Kidney capillary endothelial cell (primary cell): ENCODE data around the gene SLN.

ENCODE experiments used
- DNase-seq: peaks from one replicate; pipeline ENCODE4 v3.0.0-alpha.2; 2018; ENCODE audit warnings: low spot score

Gene SLN

GRCh38 chr11:107683807-107684206 is 28.0 kb downstream of the SLN start:
- DNase-seq = no peak

GRCh38 chr11:107683061-107683460 is 28.8 kb downstream of the SLN start:
- DNase-seq = no peak

DNA sequence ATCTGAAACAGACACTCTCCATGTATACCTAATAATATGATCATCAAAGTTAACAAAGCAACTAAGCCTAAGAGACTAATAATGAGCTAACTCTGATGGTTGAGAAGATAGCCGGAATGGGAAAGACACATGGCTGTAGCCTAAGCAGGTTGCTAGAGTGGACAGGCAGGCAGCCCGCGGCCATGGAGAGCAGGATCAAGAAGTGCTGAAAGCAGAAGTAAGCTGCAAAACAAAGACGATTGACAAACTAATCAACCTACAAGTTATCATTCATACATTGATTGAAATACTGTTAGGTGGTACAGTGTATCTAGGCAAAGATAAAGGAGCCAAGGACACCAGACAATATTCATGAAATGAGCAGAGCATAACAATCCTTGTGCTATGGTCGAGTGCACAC is 29.3 kb downstream of the SLN start:
- DNase-seq = no peak

DNA sequence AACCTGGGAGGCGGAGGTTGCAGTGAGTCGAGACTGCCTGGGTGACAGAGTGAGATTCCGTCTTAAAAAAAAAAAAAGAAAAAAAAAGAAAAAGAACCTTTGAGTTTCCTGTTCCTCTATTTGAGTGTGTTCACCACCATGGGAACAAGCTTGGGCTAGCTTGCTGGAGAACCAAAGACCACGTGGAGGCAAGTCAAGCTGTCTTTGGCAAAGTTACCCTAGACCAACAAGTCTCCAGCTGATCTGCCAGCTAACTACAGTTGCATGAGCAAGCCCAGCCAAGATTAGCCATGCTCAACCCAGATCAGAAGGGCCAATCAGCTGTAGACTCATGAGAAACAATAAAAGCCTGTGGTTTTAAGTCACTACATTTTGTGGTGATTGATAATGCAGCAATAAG is 29.7 kb downstream of the SLN start:
- DNase-seq = no peak

GRCh38 chr11:107679255-107680024 is 32.4 kb downstream of the SLN start:
- DNase-seq = no peak

DNA sequence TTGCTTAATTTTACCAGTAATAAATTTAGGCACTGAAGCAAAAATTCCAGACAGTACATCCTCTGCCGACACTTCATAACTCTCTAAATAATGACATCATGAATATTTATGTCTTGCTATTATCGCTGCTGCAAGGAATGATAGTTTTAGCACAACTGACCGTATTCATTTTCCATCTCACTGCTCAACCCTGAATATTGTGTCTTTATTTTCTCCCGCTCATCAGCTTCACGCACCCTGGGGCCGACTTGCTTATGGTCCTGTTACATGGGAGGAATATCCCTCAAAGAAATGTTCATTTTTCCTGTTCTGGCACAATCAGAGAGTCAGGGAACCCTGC is 33.3 kb downstream of the SLN start:
- DNase-seq = no peak

- DNase-seq = no peak
Measured at GRCh38 chr11:107677924-107678631, 33.8 kb downstream of the SLN start.

DNA sequence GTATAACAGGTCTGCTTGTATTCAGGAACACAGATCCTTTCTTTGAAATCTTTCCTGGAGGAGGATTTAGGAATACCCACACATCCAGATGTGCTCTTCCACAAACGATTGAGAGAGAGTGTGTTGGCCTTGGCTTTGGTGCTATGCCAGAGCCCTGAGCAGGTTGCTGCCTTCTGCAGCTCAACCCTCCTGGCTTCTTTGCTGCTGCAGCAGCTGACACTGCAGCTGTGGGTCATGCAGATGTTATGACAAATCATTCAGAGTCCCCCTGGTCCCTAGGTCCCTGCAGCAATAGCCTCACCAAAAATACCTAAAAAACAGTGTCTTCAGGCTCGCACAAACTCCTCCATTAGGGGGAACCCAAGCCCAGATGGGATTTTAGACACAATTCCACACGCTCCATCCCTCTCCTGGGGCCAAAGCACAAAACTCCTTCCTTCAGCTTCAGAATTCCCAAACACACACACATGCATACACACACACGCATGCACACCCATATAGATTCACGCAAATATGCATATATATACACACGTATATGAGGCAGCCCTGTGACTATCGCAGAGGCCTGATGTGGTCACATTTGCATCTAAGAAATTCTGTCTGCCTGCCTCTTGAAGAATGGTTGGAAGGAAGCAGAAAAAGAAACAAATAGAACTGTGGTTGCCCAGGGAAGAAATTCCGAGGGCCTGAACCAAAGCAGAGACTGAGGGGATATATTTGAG is 35.4 kb downstream of the SLN start:
- no peak for DNase-seq

GRCh38 chr11:107675902-107676301 is 36.0 kb downstream of the SLN start:
- DNase-seq = no peak

DNA sequence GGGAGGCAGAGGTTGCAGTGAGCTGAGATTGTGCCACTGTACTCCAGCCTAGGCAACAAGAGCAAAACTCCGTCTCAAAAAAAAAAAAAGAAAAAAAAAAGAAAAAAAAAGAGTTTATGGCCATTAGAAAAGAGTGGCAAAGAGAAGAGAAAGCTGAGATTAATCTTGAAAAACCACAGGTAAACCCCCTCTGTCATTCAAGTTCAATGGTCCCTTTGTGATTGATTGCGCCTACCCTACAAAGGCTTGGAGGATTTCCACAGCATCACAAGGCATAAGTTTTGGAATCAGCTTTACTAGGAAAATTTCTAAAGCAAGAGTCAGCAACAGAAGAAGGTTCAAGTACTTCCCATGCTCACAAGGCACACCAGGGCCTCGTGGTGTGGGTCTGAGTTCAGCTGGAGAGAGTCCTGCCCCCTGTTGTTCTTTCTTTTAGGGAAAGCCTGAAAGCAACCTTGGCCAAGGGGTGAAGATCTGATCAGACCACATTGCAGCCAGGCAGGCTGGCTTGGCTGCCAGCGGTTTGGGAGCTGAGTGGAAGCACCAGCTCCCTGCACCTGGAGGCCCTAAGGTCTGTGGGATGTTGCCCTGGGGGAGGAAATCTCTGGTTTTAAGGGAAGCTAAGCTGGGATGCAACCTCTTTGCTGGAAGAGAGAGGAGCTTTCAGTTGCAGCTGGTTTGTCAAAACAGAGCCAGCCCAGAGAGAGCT is 41.8 kb downstream of the SLN start:
- no peak for DNase-seq

DNA sequence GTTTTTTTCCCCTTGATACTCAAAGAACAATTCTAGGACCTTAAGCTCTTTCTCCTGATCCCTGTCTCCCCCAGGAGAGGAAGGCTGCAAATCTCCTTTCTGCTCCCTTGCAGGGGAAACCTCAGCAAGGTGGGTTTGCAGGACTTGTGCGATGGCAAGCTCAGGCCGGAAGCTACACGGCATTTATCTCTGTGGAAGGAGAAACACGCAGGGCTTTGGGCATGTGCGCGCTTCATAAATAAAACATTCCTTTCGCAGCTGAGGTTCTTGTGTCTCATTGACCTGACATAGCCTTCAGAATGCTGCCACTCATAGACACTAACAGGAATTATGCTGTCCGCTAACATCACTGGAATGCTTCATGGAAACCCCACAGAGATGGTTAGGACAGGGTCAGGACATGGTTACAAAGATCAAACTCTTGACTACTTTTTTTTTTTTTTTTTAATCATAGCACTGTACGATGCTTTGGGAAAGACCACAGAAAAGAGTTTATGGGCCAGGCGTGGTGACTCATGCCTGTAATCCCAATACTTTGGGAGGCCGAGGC is 42.6 kb downstream of the SLN start:
- no peak for DNase-seq

DNA sequence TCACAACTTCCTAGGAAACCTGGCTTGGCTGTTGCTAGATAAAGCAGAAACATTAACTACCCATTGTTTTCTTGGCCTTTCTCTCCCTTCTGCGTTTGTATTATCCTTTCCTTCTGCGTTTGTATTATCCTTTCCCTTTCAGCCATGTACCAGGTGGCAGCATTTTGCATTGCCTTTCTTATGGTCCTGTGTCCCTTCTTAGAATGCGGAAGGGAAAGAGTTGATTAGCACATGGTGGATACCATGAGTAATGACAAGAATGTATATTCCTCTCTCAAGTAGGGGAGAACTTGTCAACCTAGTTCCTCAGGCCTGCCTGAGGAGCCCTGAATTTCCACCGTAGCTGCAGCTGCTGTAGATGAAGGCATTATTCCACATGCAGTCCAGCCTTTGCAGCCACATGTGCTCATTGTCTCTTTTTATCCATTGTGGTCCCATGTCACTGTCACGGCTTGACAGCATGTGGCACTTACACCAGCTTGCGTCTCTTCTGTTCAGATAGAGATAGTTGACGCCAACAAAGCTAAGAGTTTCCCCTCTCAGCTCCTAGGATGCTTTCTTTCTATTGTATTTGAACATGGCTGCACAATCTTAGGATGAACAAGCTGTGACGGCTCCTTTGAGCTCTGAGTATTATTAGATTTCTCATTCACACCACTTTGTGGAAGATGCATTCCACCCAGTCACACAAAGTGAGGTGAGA is 44.8 kb downstream of the SLN start:
- no peak for DNase-seq

- no peak for DNase-seq
Measured at GRCh38 chr11:107665018-107665417, 46.8 kb downstream of the SLN start.

DNA sequence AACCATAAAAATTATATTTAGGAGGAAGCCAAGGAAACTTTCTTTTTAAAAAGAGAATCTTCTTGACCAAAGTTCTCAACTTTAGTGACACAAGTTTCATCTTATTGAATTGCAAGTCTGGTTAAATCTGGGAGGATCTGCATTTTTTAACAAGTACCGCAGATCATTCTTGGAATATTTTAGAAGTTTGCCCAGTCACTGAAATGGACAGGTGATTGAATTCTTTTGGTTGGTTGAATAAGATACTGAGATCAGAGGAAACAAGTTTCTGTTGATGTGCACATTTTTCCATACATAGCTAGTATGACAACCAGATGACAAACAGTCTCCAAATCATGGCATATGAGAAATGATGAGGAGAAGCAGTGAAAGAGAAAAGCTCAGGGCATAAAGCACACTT is 50.2 kb downstream of the SLN start:
- DNase-seq = no peak

DNA sequence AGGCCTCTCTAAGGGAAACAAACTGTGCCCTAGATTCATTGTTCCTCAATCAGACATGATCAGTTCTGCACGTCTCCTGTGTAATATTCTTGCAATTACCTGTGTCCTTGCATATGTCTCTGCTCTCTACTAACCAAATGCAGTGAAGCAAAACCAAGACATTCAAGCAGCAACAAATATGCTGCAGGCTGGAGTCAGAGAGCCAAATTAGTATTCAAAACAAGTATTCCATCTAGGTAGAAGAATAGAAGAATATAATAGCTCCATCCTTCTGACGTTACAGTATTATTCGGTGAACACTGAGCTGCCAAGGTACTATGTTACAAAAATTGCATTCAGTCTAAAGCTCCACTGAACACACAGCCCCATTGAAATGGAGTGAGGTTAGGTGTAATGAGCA is 51.8 kb downstream of the SLN start:
- DNase-seq = no peak

DNA sequence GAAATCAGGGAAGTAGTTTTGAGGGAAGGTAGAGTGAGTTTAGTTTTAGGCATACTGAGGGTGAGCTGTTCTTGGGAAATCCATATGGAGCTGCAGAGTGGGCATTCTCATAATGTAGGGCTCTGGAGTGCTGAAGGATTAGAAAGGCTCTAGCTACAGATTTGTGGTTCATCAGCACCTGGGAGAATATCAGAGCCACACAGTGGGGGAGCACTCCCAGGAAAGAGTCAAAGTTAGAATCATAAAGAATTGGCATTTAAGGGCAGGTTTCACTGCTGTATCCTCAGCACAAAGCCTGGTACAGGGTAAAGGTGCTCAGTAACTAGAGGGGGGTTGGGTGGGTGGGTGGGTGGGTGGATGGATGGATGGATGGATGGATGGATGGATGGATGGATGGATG is 52.5 kb downstream of the SLN start:
- no peak for DNase-seq
